GM23338 (cell line): ENCODE data around the gene NBAS. TPM values are rescaled to one million over a fixed set of nuclear protein-coding genes. Genes with fewer than 3 reads are reported as not detected.

Experiments
- ATAC-seq: fragments of 200-7000 bp; cut with Tn5 transposase; 3 replicates; pipeline ENCODE4 v1.9.1; 2020
- DNase-seq: peaks from one replicate; pipeline ENCODE4 v3.0.0-alpha.2; 2015; ENCODE audit warnings: low spot score
- H2AFZ ChIP-seq: fragments of 200-600 bp; sonication (generic); 2 replicates; pipeline ENCODE4 v1.8.0; 2016; ENCODE audit warnings: antibody characterized with exemption, mild to moderate bottlenecking, moderate library complexity
- H3F3A ChIP-seq: fragments of 200-600 bp; sonication (generic); replicated peaks from 2 replicates; pipeline ENCODE4 v1.8.0; 2017; ENCODE audit warnings: antibody characterized with exemption, mixed run types, low read depth
- H3K27ac ChIP-seq: fragments of 200-600 bp; sonication (generic); 2 replicates; pipeline ENCODE4 v1.6.1; 2016; ENCODE audit warnings: low read depth
- H3K27me3 ChIP-seq: fragments of 200-600 bp; sonication (generic); 2 replicates; pipeline ENCODE4 v1.8.0; 2016; ENCODE audit warnings: mild to moderate bottlenecking, mixed run types, moderate library complexity; ENCODE audit not compliant: insufficient read depth
- H3K36me3 ChIP-seq: fragments of 200-600 bp; sonication (generic); 2 replicates; pipeline ENCODE4 v1.8.0; 2016; ENCODE audit warnings: mild to moderate bottlenecking; ENCODE audit not compliant: insufficient read depth
- H3K4me1 ChIP-seq: fragments of 200-600 bp; sonication (generic); 2 replicates; pipeline ENCODE4 v1.8.0; 2016; ENCODE audit warnings: mild to moderate bottlenecking, moderate library complexity; ENCODE audit not compliant: insufficient read depth
- H3K4me2 ChIP-seq: fragments of 200-600 bp; sonication (generic); 2 replicates; pipeline ENCODE4 v1.7.1; 2017; ENCODE audit warnings: mixed run types
- H3K4me3 ChIP-seq: fragments of 200-600 bp; sonication (generic); 2 replicates; pipeline ENCODE4 v1.6.1; 2016; ENCODE audit warnings: mixed run types
- H3K79me2 ChIP-seq: fragments of 200-600 bp; sonication (generic); replicated peaks from 2 replicates; pipeline ENCODE4 v1.8.0; 2017; ENCODE audit warnings: mild to moderate bottlenecking; ENCODE audit not compliant: insufficient read depth
- H3K9me2 ChIP-seq: fragments of 200-600 bp; sonication (generic); 2 replicates; pipeline ENCODE4 v1.8.0; 2017; ENCODE audit not compliant: insufficient read depth
- H4K20me1 ChIP-seq: fragments of 200-600 bp; sonication (generic); replicated peaks from 2 replicates; pipeline ENCODE4 v1.8.0; 2017; ENCODE audit warnings: mild to moderate bottlenecking; ENCODE audit not compliant: insufficient read depth
- H3K27ac Mint-ChIP-seq: 2 replicates; pipeline ENCODE4 v1.8.0; 2020; ENCODE audit warnings: inconsistent platforms, mild to moderate bottlenecking, moderate library complexity, mixed read lengths
- H3K27me3 Mint-ChIP-seq: 3 replicates; pipeline ENCODE4 v1.8.0; 2022; ENCODE audit warnings: low read depth, mild to moderate bottlenecking, moderate library complexity, mixed read lengths, inconsistent platforms; ENCODE audit not compliant: insufficient read depth, poor library complexity
- H3K36me3 Mint-ChIP-seq: 3 replicates; pipeline ENCODE4 v1.8.0; 2021; ENCODE audit warnings: low read depth, mild to moderate bottlenecking, inconsistent platforms, moderate library complexity, mixed read lengths
- H3K4me1 Mint-ChIP-seq: 3 replicates; pipeline ENCODE4 v1.8.0; 2020; ENCODE audit warnings: mild to moderate bottlenecking, inconsistent platforms, mixed read lengths
- H3K4me3 Mint-ChIP-seq: 3 replicates; pipeline ENCODE4 v1.8.0; 2021; ENCODE audit warnings: moderate library complexity, mild to moderate bottlenecking, inconsistent platforms, mixed read lengths
- H3K9me3 Mint-ChIP-seq: 3 replicates; pipeline ENCODE4 v1.8.0; 2020; ENCODE audit warnings: moderate library complexity, mild to moderate bottlenecking, inconsistent platforms, mixed read lengths
- CREB1 ChIP-seq: fragments of 250-450 bp; sonication (Bioruptor Pico); IDR thresholded peaks from 2 replicates; pipeline ENCODE4 v1.5.0; 2020; ENCODE audit warnings: low read depth, mild to moderate bottlenecking, moderate library complexity
- CTCF ChIP-seq, 2 experiments: fragments of 200-600 bp in 1 of 2; sonication (generic) in 1 of 2; conservative IDR thresholded peaks; 2 replicates each; pipeline versions ENCODE4 v1.5.1 to v1.6.1; 2016 to 2017; ENCODE audit warnings: antibody characterized with exemption in 2 of 2, low read depth in 2 of 2, mild to moderate bottlenecking in 2 of 2, moderate library complexity in 1 of 2
- ETS1 ChIP-seq: IDR thresholded peaks from 2 replicates; pipeline ENCODE4 v1.6.1; 2016; ENCODE audit warnings: antibody characterized with exemption
- EZH2 ChIP-seq: fragments of 200-600 bp; sonication (generic); IDR thresholded peaks from one replicate; pipeline ENCODE4 v1.8.0; 2017; ENCODE audit warnings: antibody characterized with exemption, mild to moderate bottlenecking, low read depth; ENCODE audit not compliant: unreplicated experiment
- EZH2phosphoT487 ChIP-seq: fragments of 200-600 bp; sonication (generic); IDR thresholded peaks from one replicate; pipeline ENCODE4 v1.8.1; 2018; ENCODE audit warnings: antibody characterized with exemption; ENCODE audit not compliant: unreplicated experiment
- JUNB ChIP-seq: IDR thresholded peaks from one replicate; pipeline ENCODE4 v1.6.1; 2016; ENCODE audit warnings: antibody characterized with exemption; ENCODE audit not compliant: unreplicated experiment
- NANOG ChIP-seq: IDR thresholded peaks from 2 replicates; pipeline ENCODE4 v1.6.1; 2016; ENCODE audit warnings: antibody characterized with exemption, borderline replicate concordance
- POLR2AphosphoS5 ChIP-seq: IDR thresholded peaks from 2 replicates; pipeline ENCODE4 v1.6.1; 2016; ENCODE audit warnings: antibody characterized with exemption, low read depth
- REST ChIP-seq: IDR thresholded peaks from one replicate; pipeline ENCODE4 v1.6.1; 2018; ENCODE audit warnings: antibody characterized with exemption; ENCODE audit not compliant: unreplicated experiment
- STAT1 ChIP-seq: IDR thresholded peaks from one replicate; pipeline ENCODE4 v1.6.1; 2016; ENCODE audit warnings: antibody characterized with exemption; ENCODE audit not compliant: unreplicated experiment
- ZNF114 ChIP-seq: fragments of 250-450 bp; sonication (Bioruptor Pico); IDR thresholded peaks from 2 replicates; pipeline ENCODE4 v1.5.0; 2020; ENCODE audit warnings: mild to moderate bottlenecking, moderate library complexity
- ZNF331 ChIP-seq: fragments of 250-450 bp; sonication (Bioruptor Pico); IDR thresholded peaks from 2 replicates; pipeline ENCODE4 v1.5.0; 2020; ENCODE audit warnings: low read depth, mild to moderate bottlenecking, moderate library complexity
- ZNF462 ChIP-seq: fragments of 250-450 bp; sonication (Bioruptor Pico); IDR thresholded peaks from 2 replicates; pipeline ENCODE4 v1.5.0; 2020; ENCODE audit warnings: mild to moderate bottlenecking, moderate library complexity
- polyA plus RNA-seq: library from polyadenylated mRNA; unstranded; fragments of >200 nt; fragmentation: Nextera tagmentation; extraction: Ambion mirVana; gene quantifications from 2 replicates; pipeline ENCODE4 v1.2.1, GENCODE V29; 2016
- total RNA-seq: library from RNA; depleted of rRNA; stranded (reverse); fragments of >200 nt; shearing (Covaris generic); gene quantifications from 2 replicates; pipeline ENCODE4 v1.2.3, GENCODE V29; 2014

Gene NBAS
- total and polyA plus RNA-seq, 2 experiments from 2014 or later = 24.8 to 38.9 TPM

- H3K9me3 Mint-ChIP-seq = no peaks in the 10 kb centered on the region
- peaks cover 10% of the 10 kb centered on the region for H3K4me1 Mint-ChIP-seq
- Histone ChIP-seq H3K4me3 (no peak overlapping the region), H3K4me2 (no peak overlapping the region), H3K36me3 (no peaks in the 10 kb centered on the region), H3K9me2 (no peaks in the 10 kb centered on the region; the same call in 1 of the 2 replicates), H3K27ac (no peak overlapping the region), H3K4me1 (peaks cover 5% of the 10 kb centered on the region; the same call in 1 of the 2 replicates), H3K27me3 (no peaks in the 10 kb centered on the region), H4K20me1 (no peaks in the 10 kb centered on the region), H3K79me2 (no peaks in the 10 kb centered on the region), H2AFZ (no peak overlapping the region), H3F3A (no peaks in the 10 kb centered on the region)
- ATAC-seq = no peak
- TF ChIP-seq ZNF114 (CRISPR knock-in tag) = no peak
- TF ChIP-seq EZH2phosphoT487 = no peak
- no peak for TF ChIP-seq REST
- TF ChIP-seq CREB1 (CRISPR knock-in tag) = no peak
- TF ChIP-seq ZNF462 (CRISPR knock-in tag) = no peak
- TF ChIP-seq ZNF331 = no peak
- no peak for TF ChIP-seq POLR2AphosphoS5
- no peak for TF ChIP-seq EZH2
- no peak for TF ChIP-seq STAT1
- no peak for TF ChIP-seq JUNB
- TF ChIP-seq ETS1 = no peak
- no peak for TF ChIP-seq CTCF (conservative IDR thresholded peaks at IDR 0.05; ENCODE audit: low read depth in 2 of 2)
- no peak for TF ChIP-seq NANOG
- H3K36me3 Mint-ChIP-seq = no peaks in the 10 kb centered on the region
- no peak overlapping the region for H3K27ac Mint-ChIP-seq
- H3K27me3 Mint-ChIP-seq = no peaks in the 10 kb centered on the region
- DNase-seq = no peak
- H3K4me3 Mint-ChIP-seq = no peak overlapping the region
Measured at GRCh38 chr2:15243762-15244161, 317.4 kb downstream of the NBAS start.
